Measurements from ENCODE around the gene IL1RAPL2.

GRCh38 chrX:105277132-105277531, 711.1 kb downstream of the IL1RAPL2 start:
- no peak for TF ChIP-seq CTCF (IDR thresholded peaks at IDR 0.05; ENCODE audit: low read depth, low read length)
- TF ChIP-seq EZH2phosphoT487 (IDR thresholded peaks at IDR 0.05; ENCODE audit: low read depth), result no peak

Data from OCI-LY3 (cell line).